Keratinocyte (primary cell): ENCODE measurements around the gene NUAK1. TPM values are rescaled to one million over a fixed set of nuclear protein-coding genes. Genes with fewer than 3 reads are reported as not detected.

Experiments
- DNase-seq: peaks from one replicate; pipeline ENCODE4 v3.0.0-alpha.2; 2011; ENCODE audit warnings: low read depth, missing footprints, low spot score
- FAIRE-seq: peaks from 2 replicates; lab custom pipeline; 2011; peaks lifted over from hg19 to GRCh38; lab: Jason Lieb, UNC
- H2AFZ ChIP-seq: 2 replicates; pipeline ENCODE4 v1.6.0; 2012; ENCODE audit warnings: low read length, control low read depth, inconsistent platforms; ENCODE audit not compliant: control insufficient read depth
- H3K27ac ChIP-seq: 2 replicates; pipeline ENCODE4 v1.5.1; 2011; ENCODE audit warnings: low read length; ENCODE audit not compliant: control insufficient read depth, insufficient read depth
- H3K27me3 ChIP-seq: 3 replicates; pipeline ENCODE4 v1.6.0; 2011; ENCODE audit warnings: low read length; ENCODE audit not compliant: control insufficient read depth, insufficient read depth; ENCODE audit errors: extremely low read depth
- H3K36me3 ChIP-seq, 2 experiments: 2 replicates in 1 of 2; 3 replicates in 1 of 2; pipeline ENCODE4 v1.5.1; 2011; ENCODE audit warnings: low read length in 2 of 2, mild to moderate bottlenecking in 1 of 2; ENCODE audit not compliant: control insufficient read depth in 2 of 2, insufficient read depth in 2 of 2; ENCODE audit errors: extremely low read depth in 1 of 2
- H3K4me1 ChIP-seq: 3 replicates; pipeline ENCODE4 v1.5.1; 2011; ENCODE audit warnings: low read length; ENCODE audit not compliant: control insufficient read depth, insufficient read depth; ENCODE audit errors: extremely low read depth
- H3K4me2 ChIP-seq: 3 replicates; pipeline ENCODE4 v1.6.0; 2011; ENCODE audit warnings: low read depth, low read length; ENCODE audit not compliant: control insufficient read depth, insufficient read depth; ENCODE audit errors: extremely low read depth
- H3K4me3 ChIP-seq, 3 experiments: fragments of 200-600 bp in 1 of 3; sonication (generic) in 1 of 3; 2 replicates in 2 of 3; 3 replicates in 1 of 3; pipeline ENCODE4 v1.5.1; 2011 to 2016; ENCODE audit warnings: low read length in 3 of 3, mild to moderate bottlenecking in 3 of 3, control low read depth in 2 of 3, inconsistent platforms in 1 of 3, low read depth in 1 of 3, mixed read lengths in 1 of 3, mixed run types in 1 of 3, moderate library complexity in 1 of 3; ENCODE audit not compliant: control insufficient read depth in 2 of 3, insufficient read depth in 2 of 3; ENCODE audit errors: extremely low read depth in 1 of 3
- H3K79me2 ChIP-seq: 2 replicates; pipeline ENCODE4 v1.6.0; 2012; ENCODE audit warnings: low read length; ENCODE audit not compliant: control insufficient read depth, insufficient read depth
- H3K9ac ChIP-seq: 3 replicates; pipeline ENCODE4 v1.6.0; 2011; ENCODE audit warnings: low read length; ENCODE audit not compliant: control insufficient read depth, insufficient read depth; ENCODE audit errors: extremely low read depth
- H3K9me1 ChIP-seq: 3 replicates; pipeline ENCODE4 v1.6.0; 2011; ENCODE audit warnings: low read length; ENCODE audit not compliant: control insufficient read depth, insufficient read depth; ENCODE audit errors: extremely low read depth
- H3K9me3 ChIP-seq: 2 replicates; pipeline ENCODE4 v1.5.1; 2012; ENCODE audit warnings: low read depth, low read length; ENCODE audit not compliant: control insufficient read depth
- H4K20me1 ChIP-seq: 3 replicates; pipeline ENCODE4 v1.6.0; 2011; ENCODE audit warnings: low read length; ENCODE audit not compliant: control insufficient read depth, insufficient read depth; ENCODE audit errors: extremely low read depth
- EZH2 ChIP-seq: IDR thresholded peaks from one replicate; pipeline ENCODE4 v1.6.1; 2012; ENCODE audit warnings: inconsistent platforms, mild to moderate bottlenecking, low read length, moderate library complexity
- dilution Hi-C: fragments of 300-500 bp; cut with MboI; formaldehyde crosslinking; loops from one replicate; pipeline ENCODE4 v1.7.0; 2020; ENCODE audit warnings: low sequenced_read_pairs; ENCODE audit not compliant: extremely low pct_ligation_motif_present
- polyA plus RNA-seq, 5 experiments: library from polyadenylated mRNA; depleted of rRNA in 3 of 5; stranded (reverse) in 3 of 5; stranded (forward) in 1 of 5; unstranded in 1 of 5; fragments of >200 nt; gene quantifications; 1 replicate in 1 of 5; 2 replicates in 3 of 5; 3 replicates in 1 of 5; pipeline versions ENCODE4 v1.2.1 to v1.2.3, GENCODE V29; 2011 to 2012; ENCODE audit warnings: missing spikeins in 2 of 5, low read depth in 1 of 5, low replicate concordance in 1 of 5
- TF ChIP-seq, protein P1 (sequence below), 3 experiments: IDR thresholded peaks in 1 of 3; conservative IDR thresholded peaks in 1 of 3; optimal IDR thresholded peaks in 1 of 3; 2 replicates in 2 of 3; 3 replicates in 1 of 3; pipeline versions ENCODE3 to v1.5.1; 2011; ENCODE audit warnings: low read length in 3 of 3, mild to moderate bottlenecking in 3 of 3, moderate library complexity in 2 of 3, control low read depth in 1 of 3, inconsistent platforms in 1 of 3; ENCODE audit not compliant: insufficient read depth in 2 of 3; ENCODE audit errors: extremely low read depth in 1 of 3

Gene NUAK1
- polyA plus RNA-seq, 1 donor (not counting 4 experiments of a cell fraction or from before 2014, with no cell fraction given), result 12.3 TPM

DNA sequence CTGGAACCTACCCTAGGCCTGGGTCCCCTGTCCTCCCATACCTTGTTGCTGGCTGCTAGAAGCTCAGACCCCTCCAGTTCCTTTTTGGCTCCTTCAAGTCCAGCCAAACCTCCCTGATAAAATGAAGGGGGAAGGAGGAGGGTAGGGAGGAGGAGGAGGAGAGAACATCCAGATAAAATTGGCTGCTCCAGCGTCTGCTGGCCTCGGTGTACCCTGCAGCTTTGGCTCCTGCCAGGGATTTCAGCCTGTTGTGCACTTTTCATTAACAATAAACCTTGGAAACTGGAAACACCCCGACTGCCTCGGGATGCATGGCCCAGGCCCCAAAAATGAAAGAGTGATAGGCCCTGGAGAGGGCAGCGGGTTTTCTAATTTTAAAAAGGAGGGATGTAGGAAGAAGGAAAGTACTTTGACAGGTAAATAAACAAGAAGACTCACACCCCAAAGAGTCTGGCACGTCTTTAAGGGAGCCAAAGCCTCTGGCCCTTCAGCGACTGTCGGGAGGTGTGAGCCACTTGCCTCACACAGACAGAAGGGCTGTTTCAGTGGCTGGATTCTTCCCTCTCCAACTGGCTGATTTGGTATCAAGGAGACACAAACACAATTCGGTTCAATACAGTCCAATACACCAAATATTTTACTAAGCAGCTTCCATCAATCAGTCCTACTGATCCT is 49.8 kb downstream of the NUAK1 start:
- peaks cover 15% of the 10 kb centered on the region for H3K79me2 ChIP-seq
- H3K4me1 ChIP-seq, result peaks cover 19% of the 10 kb centered on the region
- H3K9me3 ChIP-seq, result no peaks in the 10 kb centered on the region
- dilution Hi-C loops, result no loop called here
- no peak for DNase-seq
- H3K27me3 ChIP-seq, result no peaks in the 10 kb centered on the region
- H3K4me2 ChIP-seq, result peak overlapping the region; percentile 17
- H3K9me1 ChIP-seq, result no peaks in the 10 kb centered on the region
- H3K27ac ChIP-seq, result no peak overlapping the region
- H4K20me1 ChIP-seq, result no peaks in the 10 kb centered on the region
- H3K9ac ChIP-seq, result no peak overlapping the region
- TF ChIP-seq, protein P1, sequence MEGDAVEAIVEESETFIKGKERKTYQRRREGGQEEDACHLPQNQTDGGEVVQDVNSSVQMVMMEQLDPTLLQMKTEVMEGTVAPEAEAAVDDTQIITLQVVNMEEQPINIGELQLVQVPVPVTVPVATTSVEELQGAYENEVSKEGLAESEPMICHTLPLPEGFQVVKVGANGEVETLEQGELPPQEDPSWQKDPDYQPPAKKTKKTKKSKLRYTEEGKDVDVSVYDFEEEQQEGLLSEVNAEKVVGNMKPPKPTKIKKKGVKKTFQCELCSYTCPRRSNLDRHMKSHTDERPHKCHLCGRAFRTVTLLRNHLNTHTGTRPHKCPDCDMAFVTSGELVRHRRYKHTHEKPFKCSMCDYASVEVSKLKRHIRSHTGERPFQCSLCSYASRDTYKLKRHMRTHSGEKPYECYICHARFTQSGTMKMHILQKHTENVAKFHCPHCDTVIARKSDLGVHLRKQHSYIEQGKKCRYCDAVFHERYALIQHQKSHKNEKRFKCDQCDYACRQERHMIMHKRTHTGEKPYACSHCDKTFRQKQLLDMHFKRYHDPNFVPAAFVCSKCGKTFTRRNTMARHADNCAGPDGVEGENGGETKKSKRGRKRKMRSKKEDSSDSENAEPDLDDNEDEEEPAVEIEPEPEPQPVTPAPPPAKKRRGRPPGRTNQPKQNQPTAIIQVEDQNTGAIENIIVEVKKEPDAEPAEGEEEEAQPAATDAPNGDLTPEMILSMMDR (optimal IDR thresholded peaks at IDR 0.05 in 1 of 3, IDR thresholded peaks at IDR 0.05 in 1 of 3, conservative IDR thresholded peaks at IDR 0.05 in 1 of 3; ENCODE audit: extremely low read depth in 1 of 3, insufficient read depth in 2 of 3, low read length in 3 of 3), result no peak
- TF ChIP-seq EZH2, result no peak
- H3K36me3 ChIP-seq, result no peaks in the 10 kb centered on the region
- no peak for FAIRE-seq
- H3K4me3 ChIP-seq, result no peak overlapping the region
- H2AFZ ChIP-seq, result no peak overlapping the region

DNA sequence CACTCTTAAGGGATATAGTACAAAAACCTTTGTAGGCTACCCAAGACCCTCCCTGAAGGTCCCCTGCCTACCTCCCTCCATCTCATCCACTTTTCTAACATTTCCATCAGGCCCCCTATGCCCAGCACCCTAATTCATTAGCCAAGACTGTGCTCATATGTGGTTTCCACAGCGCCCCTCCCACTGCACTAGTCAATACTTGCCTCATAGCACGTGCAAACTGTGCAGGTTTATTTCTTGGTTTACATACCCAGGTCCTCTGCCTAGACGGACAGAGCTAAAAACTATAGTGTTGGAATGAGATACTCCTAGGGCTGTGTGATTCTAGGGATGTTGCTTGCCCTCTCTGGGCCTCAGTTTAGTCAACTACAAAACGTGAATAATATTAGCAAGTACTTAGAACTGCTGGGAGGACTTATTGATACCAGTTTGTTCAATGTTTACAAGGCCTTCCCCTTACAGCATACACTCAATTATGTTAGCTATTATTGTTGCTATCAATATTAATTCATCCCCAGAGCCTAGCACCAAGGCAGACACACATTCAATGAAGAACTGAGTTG is 50.4 kb downstream of the NUAK1 start:
- DNase-seq (no peak), FAIRE-seq (no peak)
- Histone ChIP-seq H3K27me3 (no peaks in the 10 kb centered on the region), H3K9me1 (no peaks in the 10 kb centered on the region), H3K4me2 (peak overlapping the region; percentile 17), H3K36me3 (peaks cover 0 to 3% of the 10 kb centered on the region in 2 experiments), H3K9me3 (no peaks in the 10 kb centered on the region), H3K4me1 (peaks cover 19% of the 10 kb centered on the region), H4K20me1 (no peaks in the 10 kb centered on the region), H3K9ac (no peak overlapping the region), H2AFZ (no peak overlapping the region), H3K4me3 (no peak overlapping the region), H3K79me2 (peaks cover 15% of the 10 kb centered on the region), H3K27ac (no peak overlapping the region)
- dilution Hi-C loops, result no loop called here
- TF ChIP-seq, protein P1 (optimal IDR thresholded peaks at IDR 0.05 in 1 of 3, IDR thresholded peaks at IDR 0.05 in 1 of 3, conservative IDR thresholded peaks at IDR 0.05 in 1 of 3; ENCODE audit: extremely low read depth in 1 of 3, insufficient read depth in 2 of 3, low read length in 3 of 3), result no peak
- no peak for TF ChIP-seq EZH2
